ENCODE data around the gene KCNMA1. TPM values are rescaled to one million over a fixed set of nuclear protein-coding genes. Genes with fewer than 3 reads are reported as not detected.
"Not testable (repeated sequence)": the region's sequence is repeated elsewhere in the genome, so short reads cannot be mapped to it uniquely, and the experiment has no call there.

KCNMA1 gene
- total RNA-seq, 1 donor from 2014 or later = 2.5 TPM

DNA sequence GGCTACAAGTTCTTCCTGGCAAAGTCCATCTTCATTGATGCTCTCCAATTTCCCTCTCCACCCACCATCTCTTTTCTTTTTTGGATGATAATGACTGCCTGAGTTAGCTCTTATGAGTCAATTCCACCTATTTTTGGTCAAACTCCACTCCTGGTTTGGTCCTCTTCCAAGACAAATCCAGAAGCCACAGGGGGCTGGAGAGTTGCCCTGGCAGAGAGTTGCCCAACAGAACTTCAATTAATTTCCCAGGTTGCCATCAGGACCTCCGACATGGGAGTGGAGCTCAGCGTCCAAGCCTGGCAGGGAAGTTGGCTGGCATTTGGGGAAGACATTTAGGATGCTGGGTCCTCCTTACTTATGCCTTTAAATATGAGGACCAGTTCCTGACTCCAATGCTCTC, 29.2 kb upstream of the KCNMA1 start:
- ATAC-seq (no peak), DNase-seq (no peak)
- intact Hi-C loops (cut with micrococcal nuclease) = no loop called here

- intact Hi-C loops (cut with micrococcal nuclease) = no loop called here
- ATAC-seq = no peak
- no peak for DNase-seq
These were observed 27.1 kb upstream of the KCNMA1 start for GRCh38 chr10:77664696-77665095.

- ATAC-seq = no peak
- intact Hi-C loops (cut with micrococcal nuclease) = no loop called here
These were observed 26.4 kb upstream of the KCNMA1 start for GRCh38 chr10:77664008-77664407.

GRCh38 chr10:77661674-77662073, 24.1 kb upstream of the KCNMA1 start:
- ATAC-seq = no peak
- DNase-seq = no peak
- intact Hi-C loops (cut with micrococcal nuclease) = no loop called here

More at GRCh38 chr10:77664008-77664407, 26.4 kb upstream of the KCNMA1 start:
- DNase-seq = no peak

DNA sequence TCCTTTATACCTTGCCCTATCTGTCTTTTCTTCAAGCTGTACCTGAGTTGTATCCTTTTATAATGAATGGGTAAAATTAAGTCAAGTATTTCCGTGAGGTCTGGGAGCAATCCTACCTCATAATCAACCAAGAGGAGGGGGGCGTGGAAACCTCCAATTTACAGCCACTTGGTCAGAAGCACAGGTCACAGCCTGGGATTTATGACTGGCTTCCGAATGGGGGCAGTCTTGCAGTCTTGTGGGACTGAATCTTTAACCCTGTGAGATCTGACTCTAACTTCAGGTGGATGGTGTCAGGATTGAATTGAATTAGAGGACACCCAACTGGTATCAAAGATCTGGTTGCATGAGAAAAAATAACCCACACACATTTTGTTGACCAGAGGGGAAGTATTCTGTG, 23.5 kb upstream of the KCNMA1 start:
- ATAC-seq (no peak), DNase-seq (no peak)
- intact Hi-C loops (cut with micrococcal nuclease) = no loop called here

DNA sequence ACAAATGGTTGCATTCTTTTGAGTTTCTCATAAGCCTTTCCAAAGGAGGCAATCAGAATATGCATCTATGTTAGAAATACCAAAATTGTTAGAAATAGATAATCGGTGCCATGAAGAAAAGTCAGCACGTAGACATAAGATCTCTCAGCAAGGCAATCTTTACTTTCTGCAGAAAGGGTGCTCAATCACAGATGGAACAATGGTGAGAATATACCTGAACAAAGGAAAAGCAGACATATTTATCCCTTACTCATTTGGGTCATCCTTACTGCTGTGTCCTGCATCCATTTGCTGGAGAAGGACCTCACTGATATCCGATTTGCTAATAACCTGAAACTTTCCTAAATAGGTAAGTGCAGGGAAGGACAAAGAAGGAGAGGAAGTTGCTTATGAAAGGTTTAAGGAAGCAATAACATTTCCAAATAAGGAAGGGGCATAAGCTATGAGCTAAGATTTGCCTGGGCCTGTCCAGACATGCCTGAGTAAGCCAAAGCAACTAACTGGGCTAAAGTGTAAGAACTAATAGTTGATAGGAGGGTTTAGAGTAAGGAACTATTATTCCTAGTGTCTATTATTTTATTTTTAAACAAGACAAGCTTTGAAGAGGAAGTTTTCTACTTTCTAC, 21.6 kb upstream of the KCNMA1 start:
- intact Hi-C loops (cut with micrococcal nuclease); ATAC-seq; DNase-seq: not testable (repeated sequence)

GRCh38 chr10:77653210-77653609, 15.6 kb upstream of the KCNMA1 start:
- DNase-seq (no peak), ATAC-seq (no peak)
- intact Hi-C loops (cut with micrococcal nuclease) = no loop called here

GRCh38 chr10:77649333-77650331, 12.0 kb upstream of the KCNMA1 start:
- DNase-seq = no peak
- intact Hi-C loops (cut with micrococcal nuclease) = no loop called here
- ATAC-seq = no peak

GRCh38 chr10:77648472-77648871, 10.9 kb upstream of the KCNMA1 start:
- DNase-seq = no peak
- no peak for ATAC-seq
- intact Hi-C loops (cut with micrococcal nuclease) = no loop called here

DNA sequence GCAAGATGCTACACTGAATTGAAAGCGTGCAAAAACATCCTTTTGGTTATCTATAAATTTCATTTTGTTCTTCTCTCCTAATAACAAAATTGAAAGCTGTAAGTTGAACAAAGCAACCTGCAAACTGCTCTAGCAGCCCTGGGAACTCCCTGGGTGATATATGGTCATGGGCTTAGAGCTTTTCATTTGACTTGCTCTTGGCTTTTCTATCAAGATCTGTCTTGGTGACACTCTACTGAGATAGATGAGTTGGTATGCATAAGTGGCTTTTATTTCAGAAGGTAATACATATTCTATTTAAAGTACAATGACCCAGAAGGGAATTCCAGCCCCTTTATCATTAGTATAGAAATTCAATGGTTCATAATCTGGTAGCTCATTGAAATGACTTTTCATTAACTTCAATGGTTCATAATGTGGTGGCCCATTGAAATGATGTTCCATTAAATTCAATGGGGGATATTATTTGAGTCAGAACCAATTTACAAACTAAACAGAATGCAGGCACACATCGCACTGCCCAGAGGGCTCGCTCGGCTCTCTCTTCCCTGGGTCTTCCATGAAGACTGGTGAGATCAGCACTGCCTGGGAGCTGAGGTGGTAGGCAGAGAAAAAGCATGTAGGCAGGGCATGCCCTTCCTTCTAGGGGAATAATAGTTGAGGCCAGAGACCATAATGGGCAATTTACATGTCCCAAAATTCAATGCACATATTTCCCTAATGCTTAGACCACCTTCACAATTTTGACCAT, 10.1 kb upstream of the KCNMA1 start:
- intact Hi-C loops (cut with micrococcal nuclease) = no loop called here
- DNase-seq = no peak
- ATAC-seq = no peak

DNA sequence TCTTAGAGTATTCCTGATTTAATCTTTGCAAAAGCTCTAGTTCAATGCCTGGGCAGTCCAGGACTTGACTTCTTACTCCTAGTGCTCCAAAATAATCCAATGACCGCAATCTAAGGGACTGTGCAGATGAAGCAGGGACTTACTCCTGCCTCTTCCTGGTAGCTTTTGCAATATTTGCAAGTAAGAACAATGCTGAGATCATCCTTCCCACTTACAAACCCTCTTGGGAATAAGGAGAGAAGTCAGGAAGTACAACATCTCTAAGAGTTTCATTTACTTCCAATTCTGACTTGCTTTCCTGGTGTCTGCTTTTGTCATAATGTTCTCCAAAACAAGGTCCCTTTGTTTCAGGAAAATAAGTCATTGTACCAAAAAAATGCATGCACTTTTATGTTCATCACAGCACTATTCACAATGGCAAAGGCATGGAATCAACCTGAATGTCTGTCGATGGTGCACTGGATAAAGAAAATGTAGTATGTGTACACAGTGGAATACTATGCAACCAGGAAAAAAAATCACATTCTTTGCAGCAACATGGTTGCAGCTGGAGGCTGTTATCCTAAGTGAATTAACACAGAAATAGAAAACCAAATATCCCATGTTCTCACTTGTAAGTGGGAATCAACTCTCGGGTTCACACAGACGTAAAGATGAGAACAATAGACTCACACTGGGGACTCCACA, 7.1 kb upstream of the KCNMA1 start:
- ATAC-seq = no peak
- DNase-seq = no peak
- intact Hi-C loops (cut with micrococcal nuclease) = loop anchor here (5.0 kb wide), 1 partner anchor 472 kb away; no protein-coding TSS in a partner anchor

- DNase-seq (no peak), ATAC-seq (no peak)
- intact Hi-C loops (cut with micrococcal nuclease) = loop anchor here (5.0 kb wide), 1 partner anchor 472 kb away; no protein-coding TSS in a partner anchor
These were observed 6.3 kb upstream of the KCNMA1 start for GRCh38 chr10:77643795-77644468.

- ATAC-seq = peak; percentile 48
- intact Hi-C loops (cut with micrococcal nuclease) = loop anchor here (5.0 kb wide), 1 partner anchor 470 kb away; no protein-coding TSS in a partner anchor
- no peak for DNase-seq
These were observed 4.3 kb upstream of the KCNMA1 start for GRCh38 chr10:77641788-77642397.

DNA sequence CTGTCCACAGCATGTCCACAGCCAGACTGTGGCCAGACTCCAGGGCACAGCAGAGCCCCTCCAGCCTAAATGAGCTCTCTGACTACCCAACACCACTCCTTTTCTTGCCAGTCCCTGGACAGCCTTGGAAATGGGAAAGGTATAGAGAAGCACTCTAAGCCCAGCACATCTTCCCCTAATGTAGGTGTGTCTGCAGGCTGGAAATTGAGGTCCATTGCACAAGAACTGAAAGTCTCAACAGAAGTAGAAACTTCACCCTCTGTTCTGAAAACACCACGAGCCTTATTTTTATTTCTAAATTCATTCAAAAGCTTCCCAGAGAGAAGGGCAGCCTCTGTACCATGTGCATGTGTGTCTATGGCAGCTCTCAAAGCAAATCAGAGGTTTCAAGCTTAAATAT, 3.7 kb upstream of the KCNMA1 start:
- ATAC-seq (no peak), DNase-seq (no peak)
- intact Hi-C loops (cut with micrococcal nuclease) = loop anchor here (5.0 kb wide), 1 partner anchor 469 kb away; no protein-coding TSS in a partner anchor

- DNase-seq (no peak), ATAC-seq (no peak)
- intact Hi-C loops (cut with micrococcal nuclease) = loop anchor here (5.0 kb wide), 1 partner anchor 468 kb away; no protein-coding TSS in a partner anchor
These were observed 2.6 kb upstream of the KCNMA1 start for GRCh38 chr10:77640167-77640566.

GRCh38 chr10:77639756-77640155, 2.1 kb upstream of the KCNMA1 start:
- no peak for ATAC-seq
- intact Hi-C loops (cut with micrococcal nuclease) = loop anchor here (5.0 kb wide), 1 partner anchor 467 kb away; no protein-coding TSS in a partner anchor
- no peak for DNase-seq

DNA sequence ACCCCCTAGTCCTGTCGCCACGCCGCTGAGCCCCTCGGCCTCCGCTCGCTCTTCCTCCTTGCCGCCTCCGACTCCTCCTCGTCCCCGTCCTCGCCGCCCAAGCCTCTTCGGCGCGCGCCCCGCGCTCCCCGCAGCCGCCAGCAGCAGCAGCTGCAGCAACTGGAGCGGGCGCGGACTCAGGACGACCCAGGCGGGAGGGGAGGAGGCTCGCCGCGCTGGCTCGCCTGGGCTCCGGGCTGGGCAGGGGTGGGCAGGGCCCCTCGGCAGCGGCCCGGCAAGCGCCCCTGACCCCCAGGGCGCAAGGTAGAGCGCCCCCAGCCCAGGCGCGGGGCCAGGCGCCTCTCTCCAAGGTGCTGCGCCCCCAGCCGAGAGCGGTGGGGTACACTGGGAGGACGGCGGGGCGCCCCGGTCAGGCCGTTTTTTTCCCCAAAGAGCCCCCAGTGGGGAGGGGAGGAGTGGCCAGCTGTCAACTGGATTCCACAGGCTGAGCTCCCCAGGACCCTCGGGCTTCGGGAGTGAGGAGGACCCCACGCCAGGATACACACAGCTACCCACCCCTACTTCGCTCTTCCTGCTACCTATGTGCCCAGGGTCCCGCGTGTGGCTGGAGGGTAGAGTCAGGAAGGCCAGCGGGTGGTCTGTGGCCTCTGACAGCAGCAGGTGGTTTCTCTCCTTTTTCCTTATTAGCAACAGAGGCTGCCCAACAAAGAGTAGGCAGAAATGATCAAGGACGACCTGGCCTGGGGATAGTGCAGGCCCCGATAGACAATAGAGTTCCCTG, 903 bp upstream of the KCNMA1 start:
- intact Hi-C loops (cut with micrococcal nuclease) = no loop called here
- peak; percentile 44 for DNase-seq
- peak; percentile 37 for ATAC-seq
